Right cardiac atrium (tissue), 5 donors: ENCODE measurements around the gene TGFBRAP1. TPM values are rescaled to one million over a fixed set of nuclear protein-coding genes. Genes with fewer than 3 reads are reported as not detected.
"Not testable (repeated sequence)": the region's sequence is repeated elsewhere in the genome, so short reads cannot be mapped to it uniquely, and the experiment has no call there.

Experiments used
- ATAC-seq, 2 donors: fragments of 200-7000 bp; cut with Tn5 transposase; one replicate each; pipeline versions ENCODE4 v1.8.0 to v1.9.1; 2020; ENCODE audit warnings: moderate library complexity in 2 of 2, mild to moderate bottlenecking in 1 of 2
- DNase-seq, 3 donors: peaks; one replicate each; pipeline ENCODE4 v3.0.0-alpha.2; 2020
- H3K27ac ChIP-seq: one replicate; pipeline ENCODE4 v1.5.1; 2013; ENCODE audit warnings: mild to moderate bottlenecking, low read length, control low read depth, moderate library complexity
- H3K27me3 ChIP-seq: one replicate; pipeline ENCODE4 v1.6.1; 2013; ENCODE audit not compliant: control insufficient read depth, insufficient read depth
- H3K4me1 ChIP-seq: one replicate; pipeline ENCODE4 v1.6.1; 2013; ENCODE audit warnings: low read length; ENCODE audit not compliant: control insufficient read depth, insufficient read depth
- H3K4me3 ChIP-seq: one replicate; pipeline ENCODE4 v1.5.1; 2013; ENCODE audit warnings: low read length, control low read depth
- H3K9me3 ChIP-seq: one replicate; pipeline ENCODE4 v1.6.1; 2013; ENCODE audit warnings: low read length; ENCODE audit not compliant: control insufficient read depth
- WGBS: extraction: QIAGEN DNeasy Blood & Tissue Kit; methylation state at CpG from one replicate; pipeline ENCODE4 v1.1.7; 2013; 5-methylcytosine and 5-hydroxymethylcytosine counted together
- intact Hi-C, 4 donors: fragments of 100-400 bp; cut with DNase I; formaldehyde crosslinking; loops; one replicate each; pipeline versions ENCODE4 v1.11.0 to v1.14.0; 2022 to 2023
- polyA plus RNA-seq: library from polyadenylated mRNA; stranded (reverse); fragments of 200-250 nt; gene quantifications from one replicate; pipeline ENCODE4 v1.2.3, GENCODE V29; 2013
- total RNA-seq, 4 donors: library from RNA; stranded (reverse); fragmentation: NEBNext Ultra II Directional; extraction: Animal tissue kit (Norgen Biotek cat#: 25700); gene quantifications; one replicate each; pipeline ENCODE4 v1.2.1, GENCODE V29; 2021
- donor health status: healthy with polysubstance abuse.
- donor health status: DM: no; HTN: yes; CAD: no.
- donor health status: DM: no; HTN: no; CAD: no.
- donor health status: DM: no; HTN: yes; CAD: no; lungs with severe emphysema.
- donor health status: DM: yes; HTN: yes; CAD: no.

Gene TGFBRAP1
- total and polyA plus RNA-seq, 5 donors = 3.6 to 12.5 (median 11.5) TPM

DNA sequence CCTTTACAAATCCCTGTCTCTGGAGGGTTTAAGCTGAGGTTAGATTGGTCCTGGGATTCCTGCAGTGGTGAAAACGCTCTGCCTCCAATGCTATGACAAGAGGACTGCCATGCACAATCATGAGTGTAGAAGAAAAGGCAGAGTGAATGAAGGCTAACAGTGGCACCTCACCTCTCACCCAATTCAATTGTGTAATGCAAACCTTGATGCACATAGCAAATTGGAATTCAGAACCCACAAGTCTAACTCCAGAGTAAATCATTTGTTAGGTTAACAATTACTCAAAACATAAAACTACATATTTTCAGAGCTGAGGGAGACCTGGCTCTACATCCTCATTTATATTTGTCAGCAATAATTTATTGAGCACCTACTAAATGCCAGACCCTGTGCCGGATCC is 1.8 kb downstream of the TGFBRAP1 start:
- intact Hi-C loops = no loop called here
- H3K9me3 ChIP-seq = no peaks in the 10 kb centered on the region
- WGBS = 87% methylated on average over 2 of the region's 2 CpGs
- no peak overlapping the region for H3K4me3 ChIP-seq
- H3K27me3 ChIP-seq = no peaks in the 10 kb centered on the region
- H3K27ac ChIP-seq = no peak overlapping the region
- ATAC-seq (no peak), DNase-seq (no peak)
- H3K4me1 ChIP-seq = peaks cover 4% of the 10 kb centered on the region

DNA sequence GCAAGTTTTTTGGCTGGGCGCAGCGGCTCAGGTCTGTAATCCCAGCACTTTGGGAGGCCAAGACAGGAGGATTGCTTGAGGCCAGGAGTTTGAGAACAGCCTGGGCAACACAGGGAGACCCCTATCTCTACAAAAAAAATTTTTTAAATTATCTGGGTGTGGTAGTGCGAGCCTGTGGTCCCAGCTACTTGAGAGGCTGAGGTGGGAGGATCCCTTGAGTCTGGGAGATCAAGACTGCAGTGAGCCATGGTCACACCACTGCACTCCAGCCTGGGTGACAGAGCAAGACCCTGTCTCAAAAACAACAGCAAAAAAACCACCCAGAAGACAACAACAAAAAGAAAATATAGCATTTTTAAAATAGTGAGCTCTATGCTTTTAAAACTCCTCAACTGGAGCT is 2.3 kb downstream of the TGFBRAP1 start:
- WGBS = 94% methylated on average over 3 of the region's 3 CpGs
- intact Hi-C loops, H3K9me3 ChIP-seq, H3K27me3 ChIP-seq, H3K27ac ChIP-seq, DNase-seq, H3K4me1 ChIP-seq, ATAC-seq, H3K4me3 ChIP-seq: not testable (repeated sequence)

DNA sequence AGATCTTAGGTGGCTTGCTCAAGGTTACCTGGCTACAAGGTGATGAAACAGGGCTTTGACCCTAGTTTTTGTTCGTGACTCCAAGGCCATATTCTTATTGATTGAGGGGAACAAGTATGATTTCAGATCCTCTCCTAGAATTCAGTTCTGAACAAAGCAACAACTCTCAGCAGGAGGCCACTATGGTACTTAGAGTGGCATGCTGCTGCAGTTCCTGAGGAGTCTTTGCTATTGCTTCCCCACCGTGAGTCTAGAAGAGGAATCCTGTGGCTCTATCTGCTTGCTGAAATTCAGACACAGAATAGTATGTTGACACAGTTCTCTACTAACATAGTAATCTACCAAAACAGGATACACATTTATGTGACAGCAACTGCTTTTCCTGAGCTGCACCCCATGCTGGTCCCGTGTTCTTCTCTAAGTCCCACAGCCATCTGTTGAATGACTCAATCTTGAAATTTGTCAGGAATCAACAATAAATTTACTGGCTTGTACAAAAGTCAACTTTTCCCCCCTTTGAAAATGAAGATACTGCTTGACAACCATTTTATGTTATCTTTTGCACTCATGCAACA is 4.1 kb downstream of the TGFBRAP1 start:
- H3K4me1 ChIP-seq = peaks cover 4% of the 10 kb centered on the region

DNA sequence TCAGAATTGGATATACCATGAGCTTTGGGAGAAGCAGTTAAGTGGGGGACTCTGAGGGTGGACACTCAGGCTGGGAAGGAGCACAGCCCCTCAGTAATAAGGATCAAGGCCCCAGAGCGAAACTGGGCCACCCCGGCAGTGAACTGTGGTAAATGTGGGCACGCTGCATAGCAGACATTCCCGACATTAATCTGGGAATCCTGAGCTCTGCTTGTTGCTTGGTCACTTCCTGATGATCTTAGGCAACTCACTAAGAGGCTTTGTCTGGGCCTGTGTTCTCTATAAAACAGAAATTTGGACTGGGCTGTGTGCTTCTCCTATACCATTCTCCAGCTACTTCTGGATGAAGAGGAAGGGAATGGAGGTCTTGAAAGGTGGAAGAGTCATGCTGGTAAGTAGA is 4.8 kb downstream of the TGFBRAP1 start:
- 71% methylated on average over 4 of the region's 4 CpGs for WGBS
- ATAC-seq = no peak
- no peak for DNase-seq
- Histone ChIP-seq H3K4me3 (no peak overlapping the region), H3K27me3 (no peaks in the 10 kb centered on the region), H3K9me3 (no peaks in the 10 kb centered on the region), H3K4me1 (peaks cover 4% of the 10 kb centered on the region), H3K27ac (no peak overlapping the region)
- intact Hi-C loops = no loop called here

More for the DNA sequence above, 4.1 kb downstream of the TGFBRAP1 start:
- intact Hi-C loops = no loop called here
- ATAC-seq (no peak), DNase-seq (no peak)
- no peak overlapping the region for H3K27ac ChIP-seq
- no peaks in the 10 kb centered on the region for H3K27me3 ChIP-seq
- H3K4me3 ChIP-seq = no peak overlapping the region
- 65% methylated on average over 3 of the region's 3 CpGs for WGBS
- H3K9me3 ChIP-seq = no peaks in the 10 kb centered on the region

GRCh38 chr2:105324101-105324500 is 5.4 kb downstream of the TGFBRAP1 start:
- 66% methylated on average over 4 of the region's 4 CpGs for WGBS
- ATAC-seq (no peak), DNase-seq (no peak)
- Histone ChIP-seq H3K4me3 (no peak overlapping the region), H3K27me3 (no peaks in the 10 kb centered on the region), H3K4me1 (peaks cover 4% of the 10 kb centered on the region), H3K27ac (no peak overlapping the region), H3K9me3 (no peaks in the 10 kb centered on the region)
- intact Hi-C loops = no loop called here

- Histone ChIP-seq H3K4me1 (peaks cover 4% of the 10 kb centered on the region), H3K27ac (no peak overlapping the region), H3K9me3 (no peaks in the 10 kb centered on the region), H3K27me3 (no peaks in the 10 kb centered on the region), H3K4me3 (no peak overlapping the region)
- intact Hi-C loops = no loop called here
- DNase-seq (no peak), ATAC-seq (no peak)
- WGBS = 64% methylated on average over 5 of the region's 5 CpGs
These were observed 6.4 kb downstream of the TGFBRAP1 start for GRCh38 chr2:105323111-105323510.

GRCh38 chr2:105321875-105322646 is 7.5 kb downstream of the TGFBRAP1 start:
- Histone ChIP-seq H3K9me3 (no peaks in the 10 kb centered on the region), H3K4me3 (no peak overlapping the region), H3K4me1 (peaks cover 4% of the 10 kb centered on the region), H3K27me3 (no peaks in the 10 kb centered on the region), H3K27ac (no peak overlapping the region)
- WGBS = 92% methylated on average over 3 of the region's 3 CpGs
- intact Hi-C loops = no loop called here
- ATAC-seq = no peak
- no peak for DNase-seq

DNA sequence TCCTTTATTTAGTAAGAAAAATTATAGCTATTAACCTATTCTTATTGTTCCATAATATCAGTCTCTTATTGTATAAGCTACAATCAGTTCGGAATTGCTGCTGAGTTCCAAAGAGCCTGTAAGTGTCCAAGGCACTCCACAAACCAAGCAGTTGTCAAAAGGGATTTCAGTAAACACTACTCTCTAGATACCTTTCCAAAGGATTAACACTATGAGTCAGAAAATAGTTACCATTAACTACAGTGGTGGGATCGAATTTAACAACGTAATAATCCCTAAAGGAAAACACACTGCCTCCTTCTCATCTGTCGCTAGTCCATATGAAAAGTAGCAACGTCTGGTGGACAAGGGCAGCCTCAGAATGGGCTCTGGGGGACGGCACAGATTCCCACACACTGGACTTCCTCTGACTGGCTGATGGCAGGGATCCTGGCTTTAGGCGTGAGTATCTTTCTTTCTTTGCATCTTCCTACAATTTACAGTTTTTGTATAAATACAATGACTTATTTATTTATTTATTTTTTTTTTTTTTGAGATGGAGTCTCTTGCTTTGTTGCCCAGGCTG is 8.8 kb downstream of the TGFBRAP1 start:
- DNase-seq (no peak), ATAC-seq (no peak)
- Histone ChIP-seq H3K4me3 (no peak overlapping the region), H3K4me1 (peaks cover 4% of the 10 kb centered on the region), H3K27ac (no peak overlapping the region), H3K27me3 (no peaks in the 10 kb centered on the region), H3K9me3 (no peaks in the 10 kb centered on the region)
- 84% methylated on average over 7 of the region's 7 CpGs for WGBS
- intact Hi-C loops = no loop called here

- peaks cover under 1% of the 10 kb centered on the region for H3K4me1 ChIP-seq
- no peak overlapping the region for H3K27ac ChIP-seq
- no peak for DNase-seq
- no peak overlapping the region for H3K4me3 ChIP-seq
- ATAC-seq = no peak
- no peaks in the 10 kb centered on the region for H3K9me3 ChIP-seq
- H3K27me3 ChIP-seq = no peaks in the 10 kb centered on the region
- intact Hi-C loops = no loop called here
- WGBS = 93% methylated on average over 3 of the region's 3 CpGs
These were observed 11.6 kb downstream of the TGFBRAP1 start for GRCh38 chr2:105317937-105318336.

GRCh38 chr2:105315314-105315713 is 14.2 kb downstream of the TGFBRAP1 start:
- Histone ChIP-seq H3K9me3 (no peaks in the 10 kb centered on the region), H3K4me3 (no peak overlapping the region), H3K4me1 (no peaks in the 10 kb centered on the region), H3K27me3 (no peaks in the 10 kb centered on the region), H3K27ac (no peak overlapping the region)
- WGBS = 73% methylated on average over 3 of the region's 3 CpGs
- no peak for ATAC-seq
- no peak for DNase-seq
- intact Hi-C loops = no loop called here

DNA sequence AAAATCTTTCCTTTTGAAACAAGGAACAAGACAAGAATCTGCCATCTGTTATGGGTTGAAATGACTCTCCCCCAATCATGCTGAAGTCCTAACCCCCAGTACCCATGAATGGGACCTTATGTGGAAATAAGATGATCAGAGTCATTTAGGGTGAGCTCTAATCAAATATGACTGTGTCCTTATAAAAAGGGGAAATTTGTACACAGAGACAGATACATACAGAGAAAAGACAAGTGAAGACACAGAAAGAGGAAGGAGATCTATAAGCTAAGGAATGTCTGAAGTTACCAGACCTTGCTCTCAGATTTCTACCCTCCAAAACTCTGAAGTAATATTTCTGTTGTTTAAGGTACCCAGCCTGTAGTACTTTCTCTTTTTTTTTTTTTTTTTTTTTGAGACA is 15.7 kb downstream of the TGFBRAP1 start:
- H3K4me1 ChIP-seq = no peaks in the 10 kb centered on the region
- ATAC-seq (no peak), DNase-seq (no peak)
- no peaks in the 10 kb centered on the region for H3K27me3 ChIP-seq
- no peak overlapping the region for H3K4me3 ChIP-seq
- H3K9me3 ChIP-seq = no peaks in the 10 kb centered on the region
- no peak overlapping the region for H3K27ac ChIP-seq
- intact Hi-C loops = no loop called here
